ENCODE measurements around the gene HADH. TPM values are rescaled to one million over a fixed set of nuclear protein-coding genes. Genes with fewer than 3 reads are reported as not detected.

HADH gene
- total RNA-seq, 1 donor from 2014 or later = 238 TPM

DNA sequence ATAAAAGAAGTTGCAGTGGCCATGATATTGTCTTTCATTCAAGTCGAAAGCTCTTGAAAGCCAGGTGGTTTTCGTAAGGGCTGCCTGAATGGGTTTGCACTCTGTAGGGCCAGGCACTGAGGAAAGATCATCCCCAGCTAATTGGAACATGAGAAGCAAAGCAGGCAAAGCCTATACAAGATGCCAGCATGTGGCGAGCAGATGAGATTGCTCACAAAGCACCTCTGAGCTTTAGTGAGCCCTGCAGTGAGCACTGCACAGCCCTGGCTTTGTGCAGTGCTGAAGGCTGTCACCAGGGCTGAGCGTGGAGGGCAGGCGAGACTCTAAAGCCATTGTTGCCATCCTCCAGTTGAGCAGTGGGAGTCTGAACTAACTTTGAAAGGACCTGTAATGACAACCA lies 53.8 kb downstream of the HADH start:
- TF ChIP-seq, protein P1, sequence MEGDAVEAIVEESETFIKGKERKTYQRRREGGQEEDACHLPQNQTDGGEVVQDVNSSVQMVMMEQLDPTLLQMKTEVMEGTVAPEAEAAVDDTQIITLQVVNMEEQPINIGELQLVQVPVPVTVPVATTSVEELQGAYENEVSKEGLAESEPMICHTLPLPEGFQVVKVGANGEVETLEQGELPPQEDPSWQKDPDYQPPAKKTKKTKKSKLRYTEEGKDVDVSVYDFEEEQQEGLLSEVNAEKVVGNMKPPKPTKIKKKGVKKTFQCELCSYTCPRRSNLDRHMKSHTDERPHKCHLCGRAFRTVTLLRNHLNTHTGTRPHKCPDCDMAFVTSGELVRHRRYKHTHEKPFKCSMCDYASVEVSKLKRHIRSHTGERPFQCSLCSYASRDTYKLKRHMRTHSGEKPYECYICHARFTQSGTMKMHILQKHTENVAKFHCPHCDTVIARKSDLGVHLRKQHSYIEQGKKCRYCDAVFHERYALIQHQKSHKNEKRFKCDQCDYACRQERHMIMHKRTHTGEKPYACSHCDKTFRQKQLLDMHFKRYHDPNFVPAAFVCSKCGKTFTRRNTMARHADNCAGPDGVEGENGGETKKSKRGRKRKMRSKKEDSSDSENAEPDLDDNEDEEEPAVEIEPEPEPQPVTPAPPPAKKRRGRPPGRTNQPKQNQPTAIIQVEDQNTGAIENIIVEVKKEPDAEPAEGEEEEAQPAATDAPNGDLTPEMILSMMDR (IDR thresholded peaks at IDR 0.05; ENCODE audit: borderline replicate concordance) = no peak
- peaks cover 5% of the 10 kb centered on the region for H3K4me1 ChIP-seq
- no peak overlapping the region for H3K27ac ChIP-seq (replicated peaks)
- H3K36me3 ChIP-seq = no peaks in the 10 kb centered on the region
- H3K27me3 ChIP-seq (ENCODE audit: low read depth) = no peaks in the 10 kb centered on the region
- no peaks in the 10 kb centered on the region for H3K9me3 ChIP-seq (replicated peaks)
- intact Hi-C loops (cut with micrococcal nuclease) = no loop called here
- no peak for DNase-seq
- H3K4me3 ChIP-seq = no peak overlapping the region

DNA sequence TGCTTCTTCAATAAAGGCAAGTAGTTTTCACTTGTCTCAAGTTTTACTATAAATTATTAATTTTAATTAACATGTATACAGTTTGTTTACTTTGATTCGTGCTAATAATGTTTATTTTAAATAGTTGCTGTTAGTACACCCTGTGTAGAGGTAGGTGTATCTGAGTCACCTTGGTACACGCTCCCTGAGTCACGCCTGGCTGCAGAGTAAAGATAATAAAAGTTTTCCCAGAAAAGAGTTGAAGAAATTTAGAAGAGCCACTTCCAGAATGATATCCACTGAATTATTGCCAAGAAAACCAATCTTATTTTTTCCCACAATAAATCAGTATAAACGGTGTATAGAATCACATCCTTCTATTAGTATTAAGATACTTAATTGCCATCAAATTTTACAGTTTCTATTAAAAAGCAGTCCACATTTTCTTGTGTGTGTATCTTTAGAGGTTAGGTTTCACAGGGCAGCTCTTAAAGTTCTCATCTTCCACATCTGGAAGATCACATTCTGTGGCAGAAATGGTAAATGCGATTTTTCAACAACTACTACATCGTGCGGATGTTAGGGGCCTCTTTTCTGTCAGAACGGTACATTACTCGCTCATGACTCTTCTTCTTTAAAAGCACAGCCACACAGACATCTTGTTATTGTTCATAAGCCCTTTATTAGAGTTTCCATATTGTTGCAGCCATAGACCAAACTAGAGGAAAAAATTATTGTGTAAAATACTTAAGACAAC lies 55.4 kb downstream of the HADH start:
- Histone ChIP-seq H3K9me3 (replicated peaks) (no peaks in the 10 kb centered on the region), H3K27me3 (ENCODE audit: low read depth) (no peaks in the 10 kb centered on the region), H3K4me1 (peaks cover 5% of the 10 kb centered on the region), H3K27ac (replicated peaks) (no peak overlapping the region), H3K4me3 (no peak overlapping the region), H3K36me3 (no peaks in the 10 kb centered on the region)
- TF ChIP-seq, protein P1 (IDR thresholded peaks at IDR 0.05; ENCODE audit: borderline replicate concordance) = no peak
- no peak for DNase-seq
- intact Hi-C loops (cut with micrococcal nuclease) = no loop called here

DNA sequence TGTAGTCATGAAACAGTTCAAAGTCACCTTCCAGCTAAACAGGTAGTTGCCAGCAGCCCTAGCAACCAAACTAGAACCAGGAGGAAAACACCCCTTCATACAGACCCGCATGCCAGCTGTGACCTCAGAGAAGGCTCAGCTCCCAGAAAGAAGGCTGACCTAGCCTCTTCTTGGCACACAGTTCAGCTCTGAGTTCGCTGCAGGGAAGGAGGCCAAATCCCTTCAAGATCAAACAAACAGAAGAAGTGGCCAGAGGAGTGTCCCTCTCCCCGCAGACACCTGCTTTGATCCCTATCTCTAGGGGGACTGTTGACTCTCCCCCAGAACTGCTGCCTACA lies 56.0 kb downstream of the HADH start:
- no peaks in the 10 kb centered on the region for H3K9me3 ChIP-seq (replicated peaks)
- peaks cover 5% of the 10 kb centered on the region for H3K4me1 ChIP-seq
- H3K36me3 ChIP-seq = no peaks in the 10 kb centered on the region
- TF ChIP-seq, protein P1 (IDR thresholded peaks at IDR 0.05; ENCODE audit: borderline replicate concordance) = no peak
- no peak overlapping the region for H3K4me3 ChIP-seq
- DNase-seq = no peak
- H3K27me3 ChIP-seq (ENCODE audit: low read depth) = no peaks in the 10 kb centered on the region
- no peak overlapping the region for H3K27ac ChIP-seq (replicated peaks)
- intact Hi-C loops (cut with micrococcal nuclease) = no loop called here

DNA sequence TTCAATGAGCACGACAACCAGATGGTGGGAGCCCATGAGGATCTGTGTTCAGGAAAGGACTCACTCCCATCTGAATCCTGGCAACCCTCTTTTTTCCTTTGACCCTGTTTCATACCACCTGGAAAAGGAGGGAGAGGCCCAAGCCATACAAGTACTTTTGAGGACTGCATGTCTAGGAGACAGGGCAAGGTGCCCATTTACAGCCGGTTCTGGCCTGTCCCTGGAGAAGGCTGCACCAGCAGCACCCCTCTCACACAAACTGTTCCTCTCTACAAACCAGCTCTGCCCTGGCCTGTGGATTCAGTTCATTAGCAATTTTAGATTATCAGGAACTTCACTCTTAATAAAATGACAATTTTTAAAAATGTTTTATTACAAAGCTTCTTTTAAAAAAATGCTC lies 57.5 kb downstream of the HADH start:
- TF ChIP-seq, protein P1 (IDR thresholded peaks at IDR 0.05; ENCODE audit: borderline replicate concordance) = no peak
- H3K4me1 ChIP-seq = peaks cover 5% of the 10 kb centered on the region
- intact Hi-C loops (cut with micrococcal nuclease) = no loop called here
- DNase-seq = no peak
- H3K27me3 ChIP-seq (ENCODE audit: low read depth) = no peaks in the 10 kb centered on the region
- no peak overlapping the region for H3K27ac ChIP-seq (replicated peaks)
- H3K9me3 ChIP-seq (replicated peaks) = no peaks in the 10 kb centered on the region
- no peaks in the 10 kb centered on the region for H3K36me3 ChIP-seq
- no peak overlapping the region for H3K4me3 ChIP-seq

DNA sequence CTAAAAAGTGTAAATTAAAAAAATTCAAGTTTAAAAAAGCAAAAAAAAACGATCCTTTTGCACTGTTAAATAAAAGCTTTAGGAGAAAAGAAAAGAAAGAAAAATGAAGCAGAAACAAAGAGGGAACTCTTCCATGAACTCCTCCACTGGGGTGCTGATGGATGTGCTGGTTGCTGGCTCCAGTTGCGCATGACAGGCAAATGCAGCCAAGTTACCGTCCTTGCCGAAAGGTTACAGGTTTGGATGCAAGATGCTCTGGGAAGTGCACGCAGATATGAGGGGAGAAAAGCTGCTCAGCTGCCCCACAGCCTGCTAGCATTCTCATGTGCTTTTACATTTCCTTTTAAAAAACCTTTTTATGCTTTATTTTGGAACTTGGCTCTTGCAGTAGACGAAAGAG lies 58.5 kb downstream of the HADH start:
- H3K4me1 ChIP-seq = peaks cover 5% of the 10 kb centered on the region
- no peak overlapping the region for H3K27ac ChIP-seq (replicated peaks)
- no peaks in the 10 kb centered on the region for H3K9me3 ChIP-seq (replicated peaks)
- no peaks in the 10 kb centered on the region for H3K27me3 ChIP-seq (ENCODE audit: low read depth)
- peak; percentile 33 for DNase-seq
- no peak overlapping the region for H3K4me3 ChIP-seq
- intact Hi-C loops (cut with micrococcal nuclease) = no loop called here
- TF ChIP-seq, protein P1 (IDR thresholded peaks at IDR 0.05; ENCODE audit: borderline replicate concordance) = no peak
- no peaks in the 10 kb centered on the region for H3K36me3 ChIP-seq

All from left ventricle myocardium inferior (tissue), 1 donor.